NCI-H82 treated with DMSO at 0.1 percent for 48 hours (cell line): Measurements from ENCODE around the gene DNM3.

Experiments
- DNase-seq: peaks from one replicate; lab custom pipeline; 2025; ENCODE audit not compliant: unreplicated experiment; lab: John Stamatoyannopoulos, UW

DNM3 gene

DNA sequence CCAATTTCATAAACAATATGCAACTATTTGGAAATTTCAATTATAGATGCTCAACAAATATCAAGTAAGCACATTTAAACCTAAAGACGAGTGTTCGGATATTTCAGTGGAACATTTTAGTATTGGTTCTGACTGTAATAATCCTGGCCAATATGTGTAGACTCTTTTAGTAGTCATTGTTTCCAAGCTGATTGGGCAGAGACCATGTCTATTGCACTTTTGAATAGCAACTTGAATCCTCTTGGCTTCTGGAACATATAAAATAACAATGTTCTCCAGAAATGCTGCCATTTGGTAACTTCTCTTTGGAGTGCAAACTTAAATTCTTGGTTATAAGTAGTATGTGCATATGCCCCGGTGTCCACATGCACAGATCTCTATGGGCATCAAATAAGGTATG, 373.7 kb downstream of the DNM3 start:
- no peak for DNase-seq

DNA sequence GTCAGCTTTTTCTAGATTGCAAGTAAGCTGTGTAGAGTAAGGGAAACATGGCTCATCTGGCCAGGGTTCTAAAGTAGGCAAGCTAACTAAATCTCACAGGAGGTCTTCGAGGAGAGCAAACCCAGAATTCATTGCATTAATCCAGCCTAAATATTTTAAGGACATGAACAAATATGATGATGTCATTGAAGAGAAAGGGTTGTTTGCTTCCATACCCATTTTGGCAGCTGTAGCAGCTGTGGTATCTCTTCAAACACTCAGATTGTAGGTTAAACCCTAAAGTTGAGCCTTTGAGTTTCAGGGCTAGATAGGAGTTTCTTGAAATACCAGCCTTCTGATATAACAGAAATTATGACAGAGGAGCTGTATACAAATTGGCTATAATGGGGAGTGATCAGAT, 378.7 kb downstream of the DNM3 start:
- DNase-seq: no peak

DNA sequence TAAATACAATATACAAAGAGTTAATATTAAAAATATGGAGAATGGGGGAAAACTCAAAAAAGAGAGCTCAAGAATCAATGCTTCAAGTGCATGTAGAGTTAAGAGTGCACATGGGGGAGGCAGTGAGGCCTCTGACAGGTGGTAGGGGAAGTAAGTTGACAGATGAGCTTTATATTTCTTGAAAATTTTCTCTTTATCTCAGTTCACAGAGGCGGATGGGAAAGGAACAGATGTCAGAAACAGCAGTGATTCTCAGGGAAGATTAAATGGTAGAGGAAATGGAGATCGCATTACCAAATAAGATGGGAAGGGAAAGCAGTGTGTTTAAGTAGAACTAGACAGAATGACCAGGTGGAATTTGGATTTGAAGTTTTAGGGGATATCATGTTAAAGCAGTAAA, 379.1 kb downstream of the DNM3 start:
- DNase-seq: peak; percentile 68

GRCh38 chr1:172221436-172221835, 380.1 kb downstream of the DNM3 start:
- no peak for DNase-seq

DNA sequence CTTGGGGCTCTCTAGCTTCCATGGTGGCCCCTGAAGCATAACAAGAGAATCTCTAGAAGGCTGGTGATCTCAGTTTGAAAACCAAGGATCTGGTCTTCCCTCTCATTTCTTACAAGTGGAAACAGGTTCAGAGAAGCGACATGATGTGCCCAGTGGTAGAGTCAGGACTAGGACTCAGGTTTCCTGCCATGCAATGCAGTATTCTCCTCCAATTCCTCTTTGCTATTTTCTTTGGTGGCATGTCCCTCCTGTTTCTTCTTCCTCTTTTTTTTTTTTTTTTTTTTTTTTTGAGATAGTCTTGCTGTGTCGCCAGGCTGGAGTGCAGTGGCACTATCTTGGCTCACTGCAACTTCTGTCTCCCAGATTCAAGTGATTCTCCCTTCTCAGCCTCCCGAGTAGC, 383.6 kb downstream of the DNM3 start:
- DNase-seq: no peak

DNA sequence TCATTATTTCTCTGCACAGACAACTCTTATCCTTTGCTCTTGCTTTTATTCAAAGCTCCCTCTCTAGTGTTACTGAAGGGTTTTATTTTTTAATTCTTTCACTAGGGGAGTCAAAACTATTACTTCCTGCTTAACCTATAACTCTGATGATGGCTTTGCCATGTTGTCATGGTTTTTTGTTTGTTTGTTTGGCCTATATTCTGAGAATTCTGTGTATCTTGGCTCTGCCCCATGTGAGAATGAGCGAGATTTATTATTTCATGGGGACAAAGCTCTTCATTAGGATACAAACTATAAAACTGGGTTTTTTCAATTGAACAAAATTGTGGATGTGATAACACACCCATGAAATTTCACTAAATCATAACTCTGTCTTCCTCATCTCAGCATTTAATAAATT, 388.6 kb downstream of the DNM3 start:
- no peak for DNase-seq

DNA sequence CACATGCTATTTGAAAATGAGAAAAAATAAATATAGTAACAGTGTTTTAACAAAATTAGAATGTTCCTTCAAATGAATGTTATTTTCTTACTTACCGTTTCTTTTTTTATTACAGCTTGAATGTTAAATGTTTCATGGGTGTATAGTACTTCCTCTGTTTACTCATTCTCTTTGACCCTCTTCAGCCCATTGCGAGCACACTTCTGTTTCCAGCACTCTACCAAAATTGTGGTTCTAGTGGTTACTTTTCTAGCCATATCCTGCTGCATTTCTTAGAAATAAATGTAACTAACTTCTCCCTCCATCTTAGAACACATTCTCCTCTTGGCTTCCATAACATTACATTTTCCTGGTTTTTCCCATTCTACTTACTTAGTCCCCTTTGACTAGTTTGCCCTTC, 389.2 kb downstream of the DNM3 start:
- DNase-seq: no peak

GRCh38 chr1:172236958-172237357, 395.7 kb downstream of the DNM3 start:
- no peak for DNase-seq

DNA sequence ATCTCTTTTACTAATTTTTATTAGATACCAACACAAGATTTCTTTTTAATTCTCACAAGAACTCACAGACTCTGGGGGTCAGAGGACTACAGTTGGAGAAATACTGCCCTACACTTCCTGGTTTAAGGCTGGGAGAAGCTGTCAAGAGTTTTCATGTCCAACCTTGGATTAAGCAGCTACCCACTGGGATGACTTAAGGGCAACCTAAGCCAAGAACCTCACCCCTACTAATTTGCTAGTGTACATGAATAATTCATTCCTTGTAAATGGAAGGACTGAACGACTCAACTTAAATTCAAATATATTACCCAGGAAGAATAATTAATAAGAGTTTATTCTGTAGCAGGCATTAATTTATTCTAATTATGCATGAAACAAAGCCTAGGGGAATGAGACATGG, 396.9 kb downstream of the DNM3 start:
- no peak for DNase-seq

DNA sequence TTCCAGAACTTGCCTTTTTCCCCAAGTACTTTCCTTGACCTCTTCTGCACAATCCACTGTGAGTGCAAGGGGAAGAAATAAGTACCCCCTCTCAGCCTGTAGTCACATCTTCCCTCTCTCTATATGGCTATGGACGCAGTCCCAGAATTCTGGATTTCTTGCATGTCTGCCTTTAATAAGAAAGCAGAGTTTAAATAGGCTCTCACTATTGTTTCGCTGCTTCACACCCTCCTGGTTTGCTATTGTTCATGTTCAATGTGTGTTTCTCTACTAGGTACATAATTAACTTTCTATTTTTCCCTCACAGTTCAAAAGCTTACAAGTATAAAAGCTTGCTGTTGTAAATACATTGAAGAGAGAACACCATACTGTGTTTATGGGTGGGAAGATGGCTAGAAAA, 397.7 kb downstream of the DNM3 start:
- DNase-seq: no peak

- DNase-seq: no peak
These were observed 398.6 kb downstream of the DNM3 start for GRCh38 chr1:172239901-172240300.

GRCh38 chr1:172241540-172241939, 400.2 kb downstream of the DNM3 start:
- DNase-seq: no peak

DNA sequence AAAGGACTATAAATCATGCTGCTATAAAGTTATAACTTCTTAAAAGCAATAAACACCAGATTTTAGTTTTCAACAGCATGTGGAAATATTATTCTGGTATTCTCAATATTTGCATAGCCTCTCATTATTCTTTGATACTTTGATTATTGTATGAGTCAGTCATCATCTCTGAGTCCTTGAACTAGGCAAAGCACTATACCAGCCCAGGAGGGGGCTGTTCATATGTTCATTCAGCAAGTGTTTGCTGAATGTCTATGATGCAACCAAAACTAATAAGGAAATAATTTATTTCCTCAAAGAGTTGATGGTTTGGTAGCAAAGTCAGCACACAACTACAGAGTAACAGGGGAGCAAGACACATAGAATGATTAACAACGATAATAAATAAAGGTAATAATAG, 403.6 kb downstream of the DNM3 start:
- DNase-seq: no peak

- DNase-seq: no peak
These were observed 404.5 kb downstream of the DNM3 start for GRCh38 chr1:172245788-172246187.

DNA sequence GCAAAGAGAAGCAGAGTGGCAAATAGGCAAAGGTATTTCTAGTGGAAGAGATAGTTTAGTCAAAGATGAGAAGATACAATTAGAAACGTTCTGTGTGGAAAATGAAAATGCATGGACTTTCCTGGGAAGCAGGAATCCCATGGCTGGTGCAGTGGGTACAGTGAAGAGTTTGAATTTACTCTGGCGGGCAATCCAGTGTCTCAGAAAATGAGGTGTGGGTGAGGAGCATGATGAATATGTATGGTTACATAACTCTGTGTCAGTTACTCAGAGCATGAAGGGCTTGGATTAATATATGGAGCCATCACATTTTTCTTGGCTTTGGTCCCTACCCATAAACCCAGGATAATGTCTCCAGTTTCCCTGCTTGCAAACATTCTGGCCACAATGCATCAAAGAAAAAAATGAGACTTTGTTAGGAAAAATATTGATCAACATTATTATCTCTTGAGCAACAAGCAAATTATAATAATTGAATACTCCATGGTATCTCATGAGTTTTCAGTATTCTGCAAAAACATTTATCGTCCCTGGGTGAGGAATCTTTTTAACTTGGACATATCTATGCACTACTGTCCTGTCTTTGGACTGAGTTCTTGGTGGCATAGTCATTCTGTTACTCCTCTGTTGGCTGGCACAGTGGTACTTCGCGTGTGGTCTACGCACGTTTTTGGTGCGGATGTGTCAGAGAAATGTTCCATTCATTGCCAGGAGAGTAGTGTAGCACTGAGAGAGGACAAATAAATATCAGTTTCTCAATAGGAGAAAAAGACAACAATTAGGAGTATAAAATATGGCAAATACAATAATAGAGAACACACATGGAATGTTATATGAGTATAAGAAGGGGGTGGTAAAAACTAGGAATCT, 405.5 kb downstream of the DNM3 start:
- DNase-seq: no peak

DNA sequence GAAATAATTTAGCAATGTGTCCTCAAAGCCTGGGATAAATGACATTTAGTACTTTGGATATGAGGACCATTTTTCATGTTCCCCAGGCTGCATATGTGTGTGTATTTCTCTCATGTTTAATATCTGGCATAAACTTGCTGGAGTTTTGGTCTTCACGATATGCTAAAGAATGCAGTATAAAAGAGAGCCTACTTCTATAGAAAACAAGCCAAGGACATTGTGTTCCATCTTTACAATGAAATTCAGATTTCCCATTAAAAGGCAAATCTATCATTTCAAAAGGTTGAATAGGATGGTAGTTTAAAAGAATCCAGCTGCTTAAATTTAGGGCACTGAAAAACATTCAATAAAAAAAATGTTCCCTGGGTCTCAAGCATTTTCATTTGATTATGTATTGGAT, 410.2 kb downstream of the DNM3 start:
- DNase-seq: no peak

DNA sequence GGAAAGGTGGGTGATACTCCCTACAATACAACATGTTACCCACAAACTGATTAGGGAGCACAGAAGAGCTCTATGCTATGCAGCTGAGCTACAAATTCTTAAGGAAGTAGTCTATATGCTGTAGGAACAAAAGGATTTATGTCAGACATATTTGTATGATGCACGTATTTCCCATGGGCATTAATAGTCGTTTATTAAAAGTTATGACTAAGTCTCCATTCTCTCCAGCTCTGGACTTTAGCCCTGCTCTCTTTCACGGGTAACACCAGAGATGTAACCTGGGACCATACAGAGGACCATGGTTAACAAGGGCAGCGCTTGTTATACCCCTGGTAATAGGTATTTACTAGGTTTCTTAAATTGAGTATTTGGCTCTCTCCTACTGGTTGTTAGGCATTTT, 411.0 kb downstream of the DNM3 start:
- DNase-seq: no peak

DNA sequence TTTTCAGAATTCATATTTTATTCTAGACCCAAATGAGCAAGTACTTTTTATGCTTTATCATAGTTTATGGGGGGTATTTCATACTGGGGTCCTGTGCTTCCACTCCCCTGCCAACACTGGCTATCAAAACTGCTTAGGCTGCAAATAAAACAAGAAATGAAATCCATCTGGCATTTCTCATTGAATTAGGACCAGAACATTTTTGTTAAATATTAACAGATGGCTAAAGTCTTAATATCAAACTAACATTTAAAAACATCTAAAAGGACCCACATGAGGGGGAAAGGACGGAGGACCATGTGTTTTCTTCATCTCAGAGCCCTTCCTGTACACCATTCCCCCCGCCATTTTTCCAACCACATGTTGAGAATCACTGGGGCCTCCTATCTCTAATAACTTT, 411.7 kb downstream of the DNM3 start:
- DNase-seq: no peak

DNA sequence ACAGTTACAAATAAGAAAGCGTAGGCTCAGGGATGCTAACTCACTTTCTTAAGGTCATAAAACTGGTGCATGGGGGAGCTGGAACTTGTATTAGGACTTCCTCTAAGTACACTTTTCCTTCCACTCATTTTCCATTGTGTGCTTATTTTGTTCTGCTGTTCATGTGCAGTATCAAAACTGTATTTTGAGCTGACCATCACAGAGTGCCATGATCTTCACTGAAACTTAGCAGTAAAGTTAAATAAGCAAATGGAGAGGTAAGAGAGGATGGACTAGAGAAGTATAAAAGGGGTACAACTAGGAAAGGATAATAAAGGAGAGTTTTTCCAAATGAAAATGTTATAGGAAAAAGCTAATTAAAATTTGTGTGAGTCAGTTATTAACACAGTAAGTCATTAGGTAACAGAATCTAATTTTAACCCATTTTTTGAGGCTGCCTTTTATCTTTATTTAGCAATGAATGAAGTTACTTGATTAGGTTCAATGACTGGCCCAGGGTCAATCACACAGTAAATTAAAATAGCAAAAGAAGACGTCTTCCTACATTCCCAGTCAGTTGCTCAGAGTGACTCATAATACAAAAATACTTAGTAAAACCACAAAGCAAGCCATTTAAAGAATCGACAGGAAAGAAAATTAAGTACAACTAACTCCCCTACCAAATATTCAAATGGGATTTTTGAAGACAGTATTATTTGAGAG, 413.4 kb downstream of the DNM3 start:
- DNase-seq: no peak

- no peak for DNase-seq
These were observed 413.9 kb downstream of the DNM3 start for GRCh38 chr1:172255223-172255560.

- no peak for DNase-seq
These were observed 424.6 kb downstream of the DNM3 start for GRCh38 chr1:172265905-172266304.

DNA sequence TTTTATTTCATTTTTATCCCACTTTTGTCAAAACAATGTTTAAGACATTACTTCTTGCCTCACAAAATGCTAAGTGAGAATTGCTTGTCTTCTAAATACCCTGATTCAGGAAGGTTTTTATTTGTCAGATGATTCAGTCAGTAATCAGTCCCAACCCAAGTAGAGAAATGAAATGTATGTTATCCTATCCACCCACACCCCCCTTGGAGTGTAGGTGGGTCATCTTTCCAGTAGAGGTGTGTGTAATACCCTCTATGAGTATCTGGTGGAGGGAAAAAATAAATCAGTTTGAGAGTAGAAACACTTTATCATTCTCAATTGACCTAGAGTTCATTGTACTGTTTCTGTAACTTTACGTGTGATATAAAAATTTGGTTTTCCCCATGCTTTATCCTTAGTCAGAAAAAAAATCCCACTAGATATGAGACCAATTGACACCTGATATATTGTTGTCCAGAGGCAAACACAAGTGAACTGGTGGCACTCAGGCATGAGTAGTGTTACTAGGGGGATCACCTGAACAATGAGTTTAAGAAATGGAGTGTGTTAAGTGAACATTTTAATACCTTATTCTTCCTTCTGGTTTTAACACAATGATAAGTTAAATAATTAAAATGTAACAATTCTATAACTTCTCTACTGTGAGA, 425.4 kb downstream of the DNM3 start:
- no peak for DNase-seq
